ENCODE data around the gene HDGF.

Gene HDGF

GRCh38 chr1:156725683-156726280, 25.7 kb downstream of the HDGF start:
- peak; percentile 66 for DNase-seq (ENCODE audit: low read depth)

GRCh38 chr1:156721535-156721934, 29.9 kb downstream of the HDGF start:
- DNase-seq (ENCODE audit: low read depth), result no peak

GRCh38 chr1:156721131-156721530, 30.3 kb downstream of the HDGF start:
- DNase-seq (ENCODE audit: low read depth), result no peak

- DNase-seq (ENCODE audit: low read depth), result no peak
These were observed 34.1 kb downstream of the HDGF start for GRCh38 chr1:156717351-156717750.

GRCh38 chr1:156714830-156715229, 36.6 kb downstream of the HDGF start:
- DNase-seq (ENCODE audit: low read depth), result no peak

- no peak for DNase-seq (ENCODE audit: low read depth)
These were observed 38.8 kb downstream of the HDGF start for GRCh38 chr1:156712626-156713025.

- DNase-seq (ENCODE audit: low read depth), result no peak
These were observed 40.3 kb downstream of the HDGF start for GRCh38 chr1:156711011-156711817.

- no peak for DNase-seq (ENCODE audit: low read depth)
These were observed 41.6 kb downstream of the HDGF start for GRCh38 chr1:156709757-156710489.

- DNase-seq (ENCODE audit: low read depth), result no peak
These were observed 42.4 kb downstream of the HDGF start for GRCh38 chr1:156709031-156709430.

GRCh38 chr1:156708218-156708661, 43.2 kb downstream of the HDGF start:
- no peak for DNase-seq (ENCODE audit: low read depth)

- no peak for DNase-seq (ENCODE audit: low read depth)
These were observed 43.9 kb downstream of the HDGF start for GRCh38 chr1:156707417-156708217.

- no peak for DNase-seq (ENCODE audit: low read depth)
These were observed 44.6 kb downstream of the HDGF start for GRCh38 chr1:156706657-156707416.

- peak; percentile 53 for DNase-seq (ENCODE audit: low read depth)
These were observed 45.4 kb downstream of the HDGF start for GRCh38 chr1:156705918-156706656.

GRCh38 chr1:156705321-156705917, 46.1 kb downstream of the HDGF start, which contains the start of gene CRABP2:
CRABP2 (minus strand) TSS chr1:156705583; CDS start chr1:156705446, 137 bp downstream.
- DNase-seq (ENCODE audit: low read depth), result no peak

GRCh38 chr1:156704930-156705320, 46.5 kb downstream of the HDGF start:
- peak; percentile 31 for DNase-seq (ENCODE audit: low read depth)

- no peak for DNase-seq (ENCODE audit: low read depth)
These were observed 47.2 kb downstream of the HDGF start for GRCh38 chr1:156704166-156704711.

GRCh38 chr1:156703741-156704140, 47.7 kb downstream of the HDGF start:
- no peak for DNase-seq (ENCODE audit: low read depth)

GRCh38 chr1:156703336-156703735, 48.1 kb downstream of the HDGF start:
- DNase-seq (ENCODE audit: low read depth), result no peak

- no peak for DNase-seq (ENCODE audit: low read depth)
These were observed 50.5 kb downstream of the HDGF start for GRCh38 chr1:156700736-156701531.

Measured in stimulated activated CD8-positive, alpha-beta memory T cell treated with anti-CD3 and anti-CD28 coated beads, Interleukin-4, amount 100 ng/mL, for 24 hours (primary cell).